Ectodermal cell (in vitro differentiated cells): ENCODE data around the gene ISLR.

ENCODE experiments used
- H3K27ac ChIP-seq: 2 replicates; pipeline ENCODE4 v1.7.0; 2013; ENCODE audit warnings: mild to moderate bottlenecking, low read depth, low read length; ENCODE audit not compliant: insufficient read depth, poor library complexity, severe bottlenecking
- H3K27me3 ChIP-seq: 2 replicates; pipeline ENCODE4 v1.7.0; 2013; ENCODE audit warnings: mild to moderate bottlenecking, low read length; ENCODE audit not compliant: insufficient read depth, control insufficient read depth, poor library complexity, severe bottlenecking
- H3K36me3 ChIP-seq: one replicate; pipeline ENCODE4 v1.7.0; 2013; ENCODE audit warnings: low read length; ENCODE audit not compliant: control insufficient read depth, insufficient read depth
- H3K4me1 ChIP-seq: one replicate; pipeline ENCODE4 v1.7.0; 2013; ENCODE audit warnings: low read length; ENCODE audit not compliant: control insufficient read depth, insufficient read depth
- H3K4me3 ChIP-seq: 2 replicates; pipeline ENCODE4 v1.7.0; 2013; ENCODE audit warnings: low read depth, low read length, control low read depth; ENCODE audit not compliant: insufficient read depth
- H3K9me3 ChIP-seq: 2 replicates; pipeline ENCODE4 v1.7.0; 2013; ENCODE audit warnings: mild to moderate bottlenecking, low read length, moderate library complexity; ENCODE audit not compliant: control insufficient read depth
- WGBS, 2 experiments: methylation state at CpG; one replicate each; pipeline ENCODE4 v1.1.7; 2013; ENCODE audit warnings: missing lambda C conversion rate in 2 of 2; 5-methylcytosine and 5-hydroxymethylcytosine counted together

The ISLR gene

DNA sequence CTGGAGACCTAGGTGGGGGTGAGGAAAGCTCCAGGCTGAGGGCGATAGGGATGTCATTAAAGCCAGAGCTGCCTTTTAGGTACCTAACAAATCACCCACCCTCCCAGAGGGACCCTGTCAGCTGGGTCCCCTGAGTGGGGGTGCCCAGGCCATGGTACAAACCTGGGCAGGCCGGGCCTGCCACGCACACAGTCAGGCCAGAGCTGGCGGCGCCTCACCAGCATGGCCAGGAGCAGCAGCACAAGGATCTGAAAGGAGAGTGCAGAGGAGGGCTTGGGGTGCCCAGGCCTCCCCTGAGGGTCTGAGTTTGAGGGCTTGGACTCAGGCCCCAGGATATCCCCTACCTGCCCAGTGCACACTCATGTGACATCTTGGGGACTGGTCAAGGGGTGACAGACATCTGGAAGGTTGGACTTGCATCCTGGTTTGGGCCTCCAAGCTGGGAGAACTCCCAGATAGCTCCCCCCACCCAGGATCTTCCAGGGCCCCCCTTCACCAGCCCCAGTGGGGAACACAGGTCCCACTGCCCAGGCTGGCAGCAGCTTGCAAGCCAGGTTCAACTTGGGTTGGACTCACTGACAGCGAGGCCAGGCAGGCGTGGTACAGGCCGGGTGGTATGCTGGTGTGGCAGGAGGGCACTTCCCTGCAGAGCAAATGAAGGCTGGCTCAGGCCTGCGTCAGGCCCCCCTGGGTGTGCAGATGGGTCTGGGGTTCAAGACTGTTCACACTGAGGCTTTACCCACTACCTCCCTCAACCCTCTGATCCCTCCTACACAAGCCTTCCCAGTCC is 23.9 kb downstream of the ISLR start:
- Histone ChIP-seq H3K36me3 (peaks cover 4% of the 10 kb centered on the region), H3K4me1 (peaks cover 23% of the 10 kb centered on the region), H3K9me3 (no peaks in the 10 kb centered on the region), H3K27me3 (no peaks in the 10 kb centered on the region), H3K4me3 (no peak overlapping the region), H3K27ac (no peak overlapping the region)
- 93 to 95% methylated on average over 9 of the region's 9 CpGs for WGBS, 2 experiments

DNA sequence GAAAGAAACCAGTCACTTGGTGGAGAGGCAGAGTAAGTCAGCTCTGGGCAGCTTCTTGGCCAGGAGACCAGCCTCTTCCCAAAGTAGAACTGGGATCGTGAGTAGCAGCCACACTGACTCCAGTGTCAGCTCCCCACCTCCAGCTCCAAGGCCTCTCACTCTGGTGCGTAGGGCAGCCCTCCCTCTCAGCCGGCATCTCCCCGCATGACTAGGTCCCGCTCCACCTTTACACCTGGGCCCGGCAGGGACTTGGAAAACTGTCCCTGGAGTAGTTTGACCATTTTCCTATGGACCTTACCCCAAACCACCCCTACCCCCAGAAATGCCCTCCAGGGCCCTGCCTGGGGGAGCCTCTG is 25.8 kb downstream of the ISLR start:
- no peaks in the 10 kb centered on the region for H3K9me3 ChIP-seq
- WGBS, 2 experiments, result 91 to 94% methylated on average over 6 of the region's 6 CpGs
- H3K4me3 ChIP-seq, result no peak overlapping the region
- H3K4me1 ChIP-seq, result peaks cover 37% of the 10 kb centered on the region
- peaks cover 4% of the 10 kb centered on the region for H3K36me3 ChIP-seq
- no peak overlapping the region for H3K27ac ChIP-seq
- H3K27me3 ChIP-seq, result no peaks in the 10 kb centered on the region

DNA sequence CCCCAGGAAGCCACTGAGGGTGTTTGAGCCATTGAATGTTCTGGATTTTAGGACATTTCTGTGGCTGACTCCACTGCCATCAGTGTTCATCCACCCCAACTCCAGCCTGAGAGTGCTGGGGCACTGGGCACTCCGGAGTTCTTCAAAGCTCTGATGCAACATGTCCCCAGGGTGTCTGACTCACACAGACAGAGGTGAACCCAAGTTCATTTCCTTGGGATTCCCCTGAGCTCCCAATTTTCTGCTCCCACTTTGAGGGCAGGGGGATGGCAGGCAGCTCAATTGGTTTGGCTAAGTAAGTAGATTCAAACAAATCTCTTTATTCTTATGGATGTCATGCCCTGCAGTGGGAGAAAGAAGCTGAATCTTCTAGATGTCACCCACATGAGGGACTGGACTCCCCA is 26.9 kb downstream of the ISLR start:
- Histone ChIP-seq H3K27me3 (no peaks in the 10 kb centered on the region), H3K36me3 (peaks cover under 1% of the 10 kb centered on the region), H3K9me3 (no peaks in the 10 kb centered on the region), H3K4me1 (peaks cover 48% of the 10 kb centered on the region), H3K4me3 (no peak overlapping the region), H3K27ac (no peak overlapping the region)
- 72 to 83% methylated on average over 1 of the region's 1 CpG for WGBS, 2 experiments

DNA sequence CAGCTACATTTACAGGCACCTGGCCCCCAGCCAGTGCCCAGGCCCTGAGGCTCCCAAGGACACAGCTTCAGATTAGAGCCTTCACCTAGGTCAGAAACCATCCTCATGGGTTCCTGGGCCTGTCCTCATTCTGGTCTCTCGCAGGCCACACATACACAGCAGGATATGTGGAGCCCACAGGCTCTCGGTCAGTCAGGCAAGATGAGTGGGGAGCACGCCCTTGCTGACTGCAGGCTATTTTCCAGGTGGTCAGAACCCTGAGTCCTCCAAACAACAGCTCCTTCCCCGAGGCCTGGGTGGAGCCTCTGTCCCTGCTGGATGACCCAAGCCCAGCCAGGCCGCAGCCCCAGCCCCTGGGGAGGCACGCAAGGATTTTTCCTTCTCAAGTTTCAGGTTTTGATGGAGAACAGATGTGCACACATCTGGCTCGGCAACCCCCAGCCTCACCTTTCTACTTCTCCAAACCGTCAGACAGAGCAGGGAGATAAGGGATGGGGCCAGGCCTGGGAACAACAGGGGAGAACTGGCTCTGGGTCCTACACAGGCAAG is 27.4 kb downstream of the ISLR start:
- no peak overlapping the region for H3K27ac ChIP-seq
- H3K4me1 ChIP-seq, result peaks cover 50% of the 10 kb centered on the region
- H3K4me3 ChIP-seq, result no peak overlapping the region
- 54 to 66% methylated on average over 8 of the region's 8 CpGs for WGBS, 2 experiments
- H3K27me3 ChIP-seq, result no peaks in the 10 kb centered on the region
- H3K9me3 ChIP-seq, result no peaks in the 10 kb centered on the region
- H3K36me3 ChIP-seq, result no peaks in the 10 kb centered on the region

DNA sequence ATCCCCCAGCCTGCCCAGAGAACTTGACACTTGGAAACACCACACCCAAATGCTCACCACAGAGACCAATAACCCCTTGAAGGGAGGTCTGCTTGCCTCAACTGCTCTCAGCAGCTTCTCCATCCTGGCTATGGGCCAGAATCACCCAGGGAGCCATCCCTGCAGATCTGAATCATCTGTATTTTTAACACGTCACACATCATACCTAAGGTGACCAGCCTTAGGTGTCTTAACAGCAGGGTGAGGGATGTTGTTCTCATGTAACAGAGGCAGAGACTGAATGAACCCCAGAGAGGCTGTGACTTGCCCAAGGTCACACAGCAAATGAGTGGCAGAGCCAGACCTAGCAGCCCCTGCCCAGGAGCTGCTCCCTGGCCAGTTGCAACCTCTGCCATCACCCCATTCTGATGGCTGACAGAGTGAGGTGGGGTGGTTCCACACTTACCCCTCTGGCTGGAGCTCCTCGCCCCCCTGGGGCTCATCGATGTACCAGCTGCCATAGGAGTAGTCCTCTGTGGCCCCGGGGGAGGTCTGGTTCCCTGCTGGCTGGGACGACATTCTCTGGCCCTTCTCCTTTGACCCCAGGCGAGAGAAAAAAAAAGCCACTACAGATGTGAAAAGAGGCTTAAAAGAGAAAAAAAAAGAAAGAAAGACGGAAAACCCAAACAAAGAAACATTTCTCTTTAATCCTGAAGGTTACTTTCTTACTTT is 28.4 kb downstream of the ISLR start:
- H3K27me3 ChIP-seq, result no peaks in the 10 kb centered on the region
- peaks cover 50% of the 10 kb centered on the region for H3K4me1 ChIP-seq
- H3K36me3 ChIP-seq, result no peaks in the 10 kb centered on the region
- peak overlapping the region; percentile 24 for H3K4me3 ChIP-seq
- 21 to 23% methylated on average over 7 of the region's 7 CpGs for WGBS, 2 experiments
- no peaks in the 10 kb centered on the region for H3K9me3 ChIP-seq
- peak overlapping the region; percentile 64 for H3K27ac ChIP-seq

DNA sequence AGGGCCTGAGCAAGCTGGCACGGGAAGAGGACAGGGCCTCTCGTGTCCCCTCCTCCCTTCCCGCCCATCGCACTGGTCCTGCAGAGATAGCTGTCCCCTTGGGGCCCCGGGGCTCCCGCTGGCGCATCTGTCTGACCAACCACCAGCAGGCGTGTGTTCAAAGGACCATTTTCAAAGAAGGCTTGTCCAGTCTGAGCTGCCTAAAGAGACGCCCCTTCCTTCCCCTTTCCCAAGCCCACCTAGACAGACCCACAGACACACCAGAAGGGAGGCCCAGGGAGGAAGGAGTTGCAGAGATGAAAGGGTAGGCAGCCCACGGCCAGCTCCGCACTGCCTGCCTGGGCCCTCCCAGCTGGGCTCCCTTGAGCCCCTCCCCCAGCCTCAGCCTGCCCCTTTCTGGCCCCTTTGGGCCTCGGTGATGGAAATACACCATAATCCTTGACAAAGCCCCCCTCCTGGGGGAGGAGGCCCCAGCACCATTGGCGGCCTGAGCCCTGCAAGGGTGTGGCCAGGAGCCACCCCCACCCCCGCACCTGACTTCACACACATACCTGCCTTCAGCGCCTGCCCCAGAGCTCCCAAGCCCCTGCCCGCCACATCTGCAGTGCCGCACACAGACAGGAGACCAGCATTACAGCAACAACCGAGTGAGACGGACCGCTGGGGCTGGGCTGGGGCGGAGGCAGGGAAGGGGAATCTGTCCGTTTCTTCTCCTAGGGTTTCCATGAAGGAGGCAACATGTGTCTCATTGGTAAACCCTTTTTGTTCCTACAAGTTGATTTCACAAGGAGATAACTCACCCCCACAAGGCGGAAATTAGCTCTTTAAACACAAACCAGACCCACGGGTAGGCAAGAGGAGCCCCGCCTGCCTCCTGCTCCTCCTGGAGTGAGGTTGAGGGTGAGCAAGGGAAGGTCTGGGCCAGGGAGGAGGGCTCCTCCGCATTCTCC is 29.2 kb downstream of the ISLR start, which contains the start of gene STRA6:
Gene STRA6, minus strand, starts transcription at position 336 of the 950 bp plus-strand sequence. CDS start 520 bp downstream, outside the sequence.
- Histone ChIP-seq H3K4me3 (peak within 1 kb of the TSS; percentile 24), H3K27me3 (no peaks in the 10 kb centered on the region), H3K27ac (peak within 1 kb of the TSS; percentile 64), H3K4me1 (peaks cover 54% of the 10 kb centered on the region), H3K9me3 (no peaks in the 10 kb centered on the region), H3K36me3 (no peaks in the 10 kb centered on the region)
- 2 to 3% methylated on average over 25 to 26 of the region's 26 CpGs for WGBS, 2 experiments

DNA sequence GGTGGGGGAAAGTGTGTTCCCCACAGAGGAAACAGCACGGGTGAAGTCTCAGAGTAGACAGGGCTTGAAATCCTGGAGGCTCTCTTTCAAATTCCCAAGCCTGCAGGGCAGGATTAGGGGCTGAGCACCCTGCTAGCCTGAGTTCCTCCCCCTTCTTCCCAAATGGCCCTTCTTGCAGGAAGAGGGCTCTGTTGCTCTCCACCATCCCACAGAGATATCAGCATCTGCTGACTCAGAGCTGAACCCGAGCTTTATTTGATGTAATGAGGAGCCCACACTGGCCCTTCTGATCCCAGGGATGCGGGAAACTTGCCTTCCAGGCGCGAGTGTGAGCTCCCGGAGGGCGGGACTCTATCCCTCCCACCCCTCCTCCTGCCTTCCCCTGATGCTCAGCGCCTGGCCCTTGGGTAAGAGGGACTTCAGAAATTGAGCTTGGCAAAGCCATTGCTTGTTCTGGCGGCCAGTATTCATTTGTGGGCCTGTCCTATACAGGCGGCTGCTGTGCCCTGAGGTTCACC is 30.5 kb downstream of the ISLR start:
- H3K27ac ChIP-seq, result peak overlapping the region; percentile 64
- peaks cover 61% of the 10 kb centered on the region for H3K4me1 ChIP-seq
- no peaks in the 10 kb centered on the region for H3K27me3 ChIP-seq
- H3K36me3 ChIP-seq, result no peaks in the 10 kb centered on the region
- no peak overlapping the region for H3K4me3 ChIP-seq
- WGBS, 2 experiments, result 7 to 11% methylated on average over 10 of the region's 10 CpGs
- H3K9me3 ChIP-seq, result no peaks in the 10 kb centered on the region

DNA sequence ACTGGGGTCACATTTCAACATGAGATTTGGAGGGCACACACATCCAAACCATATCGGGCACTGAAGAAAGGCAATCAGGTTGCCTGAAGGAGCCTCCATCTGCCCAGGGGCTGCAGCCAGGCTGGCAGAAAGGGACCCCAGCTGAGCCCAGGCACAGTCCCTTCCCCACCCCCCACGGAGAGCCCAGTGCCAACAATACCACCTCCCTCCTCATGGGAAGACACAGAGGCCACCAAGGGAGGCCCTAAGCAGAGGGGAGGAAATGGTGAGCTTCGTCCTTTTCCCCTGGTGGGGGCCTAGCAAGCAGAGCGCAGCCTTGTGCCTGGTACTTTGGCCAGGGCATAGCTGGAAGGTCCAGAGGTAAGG is 32.1 kb downstream of the ISLR start:
- WGBS, 2 experiments, result 78 to 87% methylated on average over 4 of the region's 4 CpGs
- H3K36me3 ChIP-seq, result no peaks in the 10 kb centered on the region
- H3K9me3 ChIP-seq, result no peaks in the 10 kb centered on the region
- no peaks in the 10 kb centered on the region for H3K27me3 ChIP-seq
- no peak overlapping the region for H3K27ac ChIP-seq
- no peak overlapping the region for H3K4me3 ChIP-seq
- H3K4me1 ChIP-seq, result peaks cover 65% of the 10 kb centered on the region

DNA sequence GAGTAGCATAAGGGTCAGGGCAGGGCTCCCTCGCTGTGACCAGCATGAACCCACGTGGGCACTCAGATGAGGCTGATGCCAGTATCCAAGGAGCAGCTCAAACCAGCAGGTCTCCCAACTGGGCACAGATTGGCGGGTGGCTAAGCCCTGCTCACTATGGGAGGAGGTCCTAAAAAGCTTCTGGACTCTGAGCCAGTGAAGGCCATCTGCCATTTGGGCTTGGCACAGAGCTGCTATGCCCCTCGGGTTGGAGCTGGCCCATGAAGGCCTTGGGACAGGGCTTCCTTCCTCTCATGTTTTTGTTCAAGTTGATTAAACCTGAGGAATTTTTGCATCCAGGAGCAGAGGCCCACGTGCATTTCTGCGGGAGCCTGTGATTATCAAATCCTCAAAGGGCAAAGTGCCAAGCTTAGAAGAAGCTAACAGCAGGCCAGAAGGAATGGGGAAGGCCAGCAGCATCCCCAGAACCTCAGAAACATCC is 33.3 kb downstream of the ISLR start:
- peaks cover 53% of the 10 kb centered on the region for H3K4me1 ChIP-seq
- no peaks in the 10 kb centered on the region for H3K9me3 ChIP-seq
- H3K36me3 ChIP-seq, result no peaks in the 10 kb centered on the region
- no peak overlapping the region for H3K27ac ChIP-seq
- WGBS, 2 experiments, result 83 to 86% methylated on average over 6 of the region's 6 CpGs
- no peaks in the 10 kb centered on the region for H3K27me3 ChIP-seq
- H3K4me3 ChIP-seq, result no peak overlapping the region
